ENCODE data around the gene CTNND2. TPM values are rescaled to one million over a fixed set of nuclear protein-coding genes. Genes with fewer than 3 reads are reported as not detected.

The CTNND2 gene
- total RNA-seq, 1 experiment from 2014 or later = 7.0 TPM

DNA sequence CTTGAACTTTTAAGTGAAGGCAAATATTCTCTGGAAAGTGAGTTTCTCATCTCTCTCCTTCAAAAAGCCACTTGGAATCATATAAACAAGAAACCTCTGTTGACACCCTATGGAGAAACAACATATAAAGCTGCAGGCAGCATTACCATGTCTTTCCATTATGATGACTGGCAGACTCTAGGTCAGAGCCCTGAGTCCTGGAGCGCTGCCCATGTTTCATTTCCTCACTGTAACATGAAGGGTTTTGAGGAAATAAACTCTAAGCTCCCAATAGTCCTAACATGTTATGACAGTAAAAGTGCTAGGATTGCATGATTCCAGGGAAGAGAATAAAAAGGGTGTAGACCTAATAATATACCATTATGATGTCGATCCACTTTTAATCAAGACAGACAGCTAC lies 220.6 kb downstream of the CTNND2 start:
- Histone ChIP-seq H2AFZ (ENCODE audit: low read length) (no peak overlapping the region), H3K79me1 (ENCODE audit: insufficient read depth, low read depth, low read length, poor library complexity, severe bottlenecking) (no peaks in the 10 kb centered on the region), H3K27me3 (ENCODE audit: insufficient read depth, low read length) (no peaks in the 10 kb centered on the region), H3K9ac (ENCODE audit: extremely low read depth, insufficient read length, low read length) (no peak overlapping the region), H2AK5ac (ENCODE audit: insufficient read length, low read length) (no peak overlapping the region), H4K91ac (ENCODE audit: insufficient read length, low read depth, low read length) (no peak overlapping the region), H3K4ac (ENCODE audit: low read depth, low read length) (no peak overlapping the region), H2BK15ac (ENCODE audit: low read depth, low read length) (no peak overlapping the region), H3K4me2 (ENCODE audit: insufficient read depth, insufficient read length, low read length) (no peak overlapping the region), H2BK120ac (ENCODE audit: low read depth, low read length, poor library complexity, severe bottlenecking) (no peak overlapping the region), H3K27ac (ENCODE audit: insufficient read length, low read depth, low read length) (no peak overlapping the region), H3T11ph (ENCODE audit: low read length) (no peak overlapping the region), H3K9me3 (ENCODE audit: control insufficient read depth, low read depth, low read length) (no peaks in the 10 kb centered on the region), H3K56ac (ENCODE audit: insufficient read length, low read depth, low read length) (no peak overlapping the region), H3K14ac (ENCODE audit: insufficient read depth, low read length) (no peak overlapping the region), H2BK20ac (ENCODE audit: low read depth, low read length, poor library complexity, severe bottlenecking) (no peak overlapping the region), H3K23me2 (ENCODE audit: insufficient read length, low read depth, low read length, poor library complexity, severe bottlenecking) (no peaks in the 10 kb centered on the region), H3K18ac (ENCODE audit: insufficient read length, low read depth, low read length) (no peak overlapping the region), H4K5ac (ENCODE audit: insufficient read length, low read depth, low read length) (no peak overlapping the region), H3K79me2 (ENCODE audit: insufficient read depth, low read length) (no peaks in the 10 kb centered on the region), H3K23ac (ENCODE audit: insufficient read length, low read depth, low read length) (no peak overlapping the region), H3K4me1 (ENCODE audit: insufficient read depth, low read length) (no peaks in the 10 kb centered on the region), H4K20me1 (ENCODE audit: control insufficient read depth, insufficient read depth, insufficient read length) (no peaks in the 10 kb centered on the region), H2BK12ac (ENCODE audit: insufficient read length, low read depth, low read length) (no peak overlapping the region), H2BK5ac (ENCODE audit: insufficient read length, low read length) (no peak overlapping the region), H4K8ac (replicated peaks; ENCODE audit: insufficient read length, low read depth, low read length) (no peak overlapping the region)
- TF ChIP-seq CTCF (conservative IDR thresholded peaks at IDR 0.05) = no peak
- Mint-ChIP-seq H3K9me3 (no peaks in the 10 kb centered on the region), H3K27ac (no peak overlapping the region), H3K4me1 (peaks cover 13 to 18% of the 10 kb centered on the region in 2 experiments), H3K4me3 (no peak overlapping the region), H3K36me3 (ENCODE audit: insufficient read depth in 1 of 3, low read depth in 3 of 3) (no peaks in the 10 kb centered on the region), H3K27me3 (ENCODE audit: low read depth) (no peaks in the 10 kb centered on the region)
- no CpG with 5 or more reads among the region's 2 CpGs for WGBS (ENCODE audit: extremely low coverage, insufficient read length, low lambda C conversion rate)
- DNase-seq = no peak
